Neural progenitor cell (in vitro differentiated cells): ENCODE measurements around the gene BTNL8. TPM values are rescaled to one million over a fixed set of nuclear protein-coding genes. Genes with fewer than 3 reads are reported as not detected.

Experiments
- DNase-seq: peaks from one replicate; pipeline ENCODE4 v3.0.0-alpha.2; 2016; ENCODE audit warnings: low spot score
- H2AFZ ChIP-seq: fragments of 200-600 bp; sonication (generic); replicated peaks from 2 replicates; pipeline ENCODE4 v1.6.1; 2016; ENCODE audit warnings: antibody characterized with exemption
- H3F3A ChIP-seq: fragments of 200-600 bp; sonication (generic); 2 replicates; pipeline ENCODE4 v1.6.1; 2016; ENCODE audit warnings: antibody characterized with exemption, low read depth
- H3K27ac ChIP-seq: fragments of 200-600 bp; sonication (generic); 2 replicates; pipeline ENCODE4 v1.5.1; 2016; ENCODE audit warnings: mild to moderate bottlenecking
- H3K27me3 ChIP-seq: fragments of 200-600 bp; sonication (generic); 2 replicates; pipeline ENCODE4 v1.6.1; 2016; ENCODE audit warnings: mild to moderate bottlenecking, moderate library complexity
- H3K36me3 ChIP-seq: fragments of 200-600 bp; sonication (generic); 2 replicates; pipeline ENCODE4 v1.5.1; 2016
- H3K4me1 ChIP-seq: fragments of 200-600 bp; sonication (generic); 2 replicates; pipeline ENCODE4 v1.6.1; 2016; ENCODE audit warnings: mixed run types
- H3K4me2 ChIP-seq: fragments of 200-600 bp; sonication (generic); 2 replicates; pipeline ENCODE4 v1.6.1; 2016
- H3K4me3 ChIP-seq: fragments of 200-600 bp; sonication (generic); 2 replicates; pipeline ENCODE4 v1.5.1; 2016
- H3K79me2 ChIP-seq: fragments of 200-600 bp; sonication (generic); 2 replicates; pipeline ENCODE4 v1.6.1; 2016; ENCODE audit warnings: low read depth
- H3K9ac ChIP-seq: fragments of 200-600 bp; sonication (generic); 2 replicates; pipeline ENCODE4 v1.6.1; 2016
- H3K9me3 ChIP-seq: fragments of 200-600 bp; sonication (generic); 2 replicates; pipeline ENCODE4 v1.5.1; 2016; ENCODE audit warnings: low read depth
- H4K20me1 ChIP-seq: fragments of 200-600 bp; sonication (generic); 2 replicates; pipeline ENCODE4 v1.6.1; 2016; ENCODE audit warnings: low read depth
- H3K27ac Mint-ChIP-seq: 3 replicates; pipeline ENCODE4 v1.8.0; 2021; ENCODE audit warnings: mixed read lengths
- H3K27me3 Mint-ChIP-seq: 2 replicates; pipeline ENCODE4 v1.8.0; 2022; ENCODE audit warnings: low read depth, mild to moderate bottlenecking, inconsistent platforms, moderate library complexity, mixed read lengths; ENCODE audit not compliant: insufficient read depth
- H3K36me3 Mint-ChIP-seq: 3 replicates; pipeline ENCODE4 v1.8.0; 2021; ENCODE audit warnings: mixed read lengths
- H3K4me1 Mint-ChIP-seq: 3 replicates; pipeline ENCODE4 v1.8.0; 2021; ENCODE audit warnings: mixed read lengths
- H3K4me3 Mint-ChIP-seq: 3 replicates; pipeline ENCODE4 v1.8.0; 2021; ENCODE audit warnings: mild to moderate bottlenecking, moderate library complexity, mixed read lengths
- H3K9me3 Mint-ChIP-seq: 3 replicates; pipeline ENCODE4 v1.8.0; 2020; ENCODE audit warnings: mixed read lengths
- EZH2 ChIP-seq: fragments of 200-600 bp; sonication (generic); IDR thresholded peaks from 2 replicates; pipeline ENCODE4 v1.6.1; 2017; ENCODE audit warnings: antibody characterized with exemption, mild to moderate bottlenecking, moderate library complexity
- EZH2phosphoT487 ChIP-seq: fragments of 200-600 bp; sonication (generic); IDR thresholded peaks from 2 replicates; pipeline ENCODE4 v1.6.1; 2017; ENCODE audit warnings: antibody characterized with exemption
- total RNA-seq: library from RNA; depleted of rRNA; stranded (reverse); fragments of >200 nt; gene quantifications from 2 replicates; pipeline ENCODE4 v1.2.3, GENCODE V29; 2015; ENCODE audit warnings: low replicate concordance
- TF ChIP-seq, protein P1 (sequence below): fragments of 200-600 bp; sonication (generic); IDR thresholded peaks from 2 replicates; pipeline ENCODE4 v1.5.1; 2017; ENCODE audit warnings: antibody characterized with exemption, mild to moderate bottlenecking

Gene BTNL8
- total RNA-seq, 1 donor from 2014 or later: 0.22 TPM

DNA sequence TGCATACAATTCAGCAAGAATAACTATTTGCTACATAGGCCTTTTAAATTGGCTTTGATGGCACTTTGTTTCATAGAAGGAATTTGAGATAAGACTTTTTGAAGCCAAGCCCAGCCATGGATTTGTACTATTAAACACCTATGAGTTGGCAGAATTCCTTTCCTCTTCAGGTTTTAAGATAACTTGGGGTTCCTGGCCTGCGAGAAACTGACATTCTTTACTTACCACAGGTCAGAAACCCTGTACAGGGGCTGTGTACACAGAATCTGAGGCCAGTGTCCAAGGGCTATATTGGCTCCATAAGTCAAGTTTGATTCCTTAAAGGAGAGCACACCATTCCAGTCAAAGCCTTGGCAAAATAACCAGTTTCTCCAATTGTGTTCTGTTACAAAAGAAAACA, 78.9 kb downstream of the BTNL8 start:
- TF ChIP-seq EZH2 (no peak), EZH2phosphoT487 (no peak)
- TF ChIP-seq, protein P1, sequence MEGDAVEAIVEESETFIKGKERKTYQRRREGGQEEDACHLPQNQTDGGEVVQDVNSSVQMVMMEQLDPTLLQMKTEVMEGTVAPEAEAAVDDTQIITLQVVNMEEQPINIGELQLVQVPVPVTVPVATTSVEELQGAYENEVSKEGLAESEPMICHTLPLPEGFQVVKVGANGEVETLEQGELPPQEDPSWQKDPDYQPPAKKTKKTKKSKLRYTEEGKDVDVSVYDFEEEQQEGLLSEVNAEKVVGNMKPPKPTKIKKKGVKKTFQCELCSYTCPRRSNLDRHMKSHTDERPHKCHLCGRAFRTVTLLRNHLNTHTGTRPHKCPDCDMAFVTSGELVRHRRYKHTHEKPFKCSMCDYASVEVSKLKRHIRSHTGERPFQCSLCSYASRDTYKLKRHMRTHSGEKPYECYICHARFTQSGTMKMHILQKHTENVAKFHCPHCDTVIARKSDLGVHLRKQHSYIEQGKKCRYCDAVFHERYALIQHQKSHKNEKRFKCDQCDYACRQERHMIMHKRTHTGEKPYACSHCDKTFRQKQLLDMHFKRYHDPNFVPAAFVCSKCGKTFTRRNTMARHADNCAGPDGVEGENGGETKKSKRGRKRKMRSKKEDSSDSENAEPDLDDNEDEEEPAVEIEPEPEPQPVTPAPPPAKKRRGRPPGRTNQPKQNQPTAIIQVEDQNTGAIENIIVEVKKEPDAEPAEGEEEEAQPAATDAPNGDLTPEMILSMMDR: no peak
- no peak overlapping the region for H3K9ac ChIP-seq
- no peaks in the 10 kb centered on the region for H3K36me3 Mint-ChIP-seq
- H3K27ac ChIP-seq: no peak overlapping the region
- H3K4me1 Mint-ChIP-seq: no peaks in the 10 kb centered on the region
- no peaks in the 10 kb centered on the region for H3K36me3 ChIP-seq
- DNase-seq: no peak
- H3K27me3 Mint-ChIP-seq: peaks cover 2% of the 10 kb centered on the region
- no peaks in the 10 kb centered on the region for H4K20me1 ChIP-seq
- no peaks in the 10 kb centered on the region for H3K4me1 ChIP-seq
- H3F3A ChIP-seq: no peaks in the 10 kb centered on the region
- no peak overlapping the region for H3K4me3 ChIP-seq
- no peak overlapping the region for H3K27ac Mint-ChIP-seq
- H3K4me3 Mint-ChIP-seq: no peak overlapping the region
- no peaks in the 10 kb centered on the region for H3K9me3 Mint-ChIP-seq
- H3K79me2 ChIP-seq: no peaks in the 10 kb centered on the region
- no peak overlapping the region for H3K4me2 ChIP-seq
- no peaks in the 10 kb centered on the region for H3K9me3 ChIP-seq
- no peaks in the 10 kb centered on the region for H3K27me3 ChIP-seq
- H2AFZ ChIP-seq: no peak overlapping the region

DNA sequence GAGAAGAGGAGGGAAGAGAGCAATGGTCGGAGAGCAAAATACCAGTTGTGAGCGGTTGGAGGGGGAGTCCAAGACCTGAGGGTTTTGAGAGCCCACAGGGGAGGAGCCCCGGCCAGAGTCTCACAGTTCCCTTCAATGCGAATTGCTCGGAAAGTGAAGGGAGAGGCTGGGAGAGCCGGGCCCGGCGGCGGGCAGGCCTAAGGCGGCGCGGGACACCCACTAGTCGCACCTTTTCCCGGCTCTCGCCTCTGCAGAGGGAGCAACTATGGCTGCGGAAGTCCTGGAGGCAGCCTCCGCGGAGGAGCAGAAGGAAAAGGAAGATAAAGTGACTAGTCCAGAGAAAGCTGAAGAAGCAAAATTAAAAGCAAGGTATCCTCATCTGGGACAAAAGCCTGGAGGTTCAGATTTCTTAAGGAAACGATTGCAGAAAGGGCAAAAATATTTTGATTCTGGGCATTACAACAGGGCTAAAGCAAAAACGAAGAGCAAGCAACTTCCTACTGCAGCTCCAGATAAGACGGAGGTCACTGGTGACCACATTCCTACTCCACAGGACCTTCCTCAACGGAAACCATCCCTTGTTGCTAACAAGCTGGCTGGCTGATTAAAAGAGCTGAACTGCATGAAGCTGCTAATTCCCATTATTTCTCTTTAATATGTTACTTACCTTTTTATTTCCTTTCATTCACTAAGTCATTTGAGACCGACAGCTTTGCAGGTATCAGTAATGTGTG, 83.2 kb downstream of the BTNL8 start:
- Mint-ChIP-seq H3K4me1 (no peaks in the 10 kb centered on the region), H3K4me3 (no peak overlapping the region), H3K27ac (no peak overlapping the region), H3K9me3 (no peaks in the 10 kb centered on the region), H3K36me3 (no peaks in the 10 kb centered on the region), H3K27me3 (peaks cover 1% of the 10 kb centered on the region)
- TF ChIP-seq, protein P1: no peak
- TF ChIP-seq EZH2 (no peak), EZH2phosphoT487 (no peak)
- Histone ChIP-seq H3K4me2 (no peak overlapping the region), H3K79me2 (no peaks in the 10 kb centered on the region), H3F3A (no peaks in the 10 kb centered on the region), H3K9me3 (no peaks in the 10 kb centered on the region), H2AFZ (peak overlapping the region; percentile 10), H3K27me3 (no peaks in the 10 kb centered on the region), H3K27ac (no peak overlapping the region), H3K4me1 (no peaks in the 10 kb centered on the region), H4K20me1 (no peaks in the 10 kb centered on the region), H3K4me3 (no peak overlapping the region), H3K36me3 (no peaks in the 10 kb centered on the region), H3K9ac (no peak overlapping the region)
- DNase-seq: no peak

DNA sequence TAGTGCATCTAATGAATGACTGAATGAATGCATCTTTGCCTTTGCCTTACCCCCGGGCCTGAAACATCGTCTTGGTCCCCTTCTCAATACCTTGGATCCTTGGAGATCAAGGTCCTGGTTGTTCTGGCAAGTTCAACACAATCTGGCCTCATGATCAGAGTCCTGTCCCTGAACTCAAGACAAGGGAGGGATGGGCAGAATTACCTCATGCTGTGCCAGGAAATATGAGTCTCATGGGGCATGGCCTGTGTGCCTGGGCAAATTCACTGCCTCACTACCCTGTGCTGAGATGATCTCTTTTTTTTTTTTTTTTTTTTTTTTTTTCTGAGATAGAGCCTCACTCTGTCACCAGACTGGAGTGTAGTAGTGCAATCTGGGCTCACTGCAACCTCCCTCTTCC, 89.1 kb downstream of the BTNL8 start:
- no peak overlapping the region for H3K4me3 ChIP-seq
- Mint-ChIP-seq H3K4me3 (no peak overlapping the region), H3K36me3 (no peaks in the 10 kb centered on the region), H3K27ac (no peak overlapping the region), H3K9me3 (no peaks in the 10 kb centered on the region), H3K4me1 (no peaks in the 10 kb centered on the region), H3K27me3 (no peaks in the 10 kb centered on the region)
- no peaks in the 10 kb centered on the region for H3K27me3 ChIP-seq
- no peak overlapping the region for H3K9ac ChIP-seq
- no peaks in the 10 kb centered on the region for H4K20me1 ChIP-seq
- H3K27ac ChIP-seq: no peak overlapping the region
- no peaks in the 10 kb centered on the region for H3K79me2 ChIP-seq
- no peaks in the 10 kb centered on the region for H3F3A ChIP-seq
- no peak for DNase-seq
- TF ChIP-seq EZH2phosphoT487: no peak
- no peak for TF ChIP-seq EZH2
- TF ChIP-seq, protein P1: no peak
- H2AFZ ChIP-seq: no peak overlapping the region
- no peaks in the 10 kb centered on the region for H3K9me3 ChIP-seq
- no peaks in the 10 kb centered on the region for H3K4me1 ChIP-seq
- no peak overlapping the region for H3K4me2 ChIP-seq
- H3K36me3 ChIP-seq: no peaks in the 10 kb centered on the region
